Esophagus (tissue), 2 donors: ENCODE data around the gene CEP104. TPM values are rescaled to one million over a fixed set of nuclear protein-coding genes. Genes with fewer than 3 reads are reported as not detected.
"Not testable (repeated sequence)": the region's sequence is repeated elsewhere in the genome, so short reads cannot be mapped to it uniquely, and the experiment has no call there.

Experiments used
- H3K27ac ChIP-seq, 2 donors: one replicate each; pipeline ENCODE4 v1.5.1; 2013; ENCODE audit warnings: low read depth in 2 of 2, mild to moderate bottlenecking in 2 of 2, inconsistent platforms in 1 of 2, low read length in 1 of 2, moderate library complexity in 1 of 2
- H3K27me3 ChIP-seq, 2 donors: one replicate each; pipeline ENCODE4 v1.6.1; 2013; ENCODE audit warnings: low read length in 2 of 2, control low read depth in 1 of 2, mild to moderate bottlenecking in 1 of 2; ENCODE audit not compliant: insufficient read depth in 2 of 2, control insufficient read depth in 1 of 2
- H3K36me3 ChIP-seq, 2 donors: one replicate each; pipeline ENCODE4 v1.6.1; 2013; ENCODE audit warnings: low read length in 1 of 2; ENCODE audit not compliant: control insufficient read depth in 2 of 2, insufficient read depth in 2 of 2
- H3K4me1 ChIP-seq, 2 donors: one replicate each; pipeline ENCODE4 v1.6.1; 2013; ENCODE audit warnings: low read length in 1 of 2; ENCODE audit not compliant: control insufficient read depth in 2 of 2, insufficient read depth in 2 of 2
- H3K4me3 ChIP-seq, 2 donors: one replicate each; pipeline ENCODE4 v1.5.1; 2013; ENCODE audit warnings: low read length in 2 of 2, mild to moderate bottlenecking in 2 of 2, low read depth in 1 of 2, moderate library complexity in 1 of 2
- H3K9me3 ChIP-seq, 2 donors: one replicate each; pipeline ENCODE4 v1.6.1; 2013; ENCODE audit warnings: mild to moderate bottlenecking in 2 of 2, low read depth in 1 of 2, low read length in 1 of 2, moderate library complexity in 1 of 2; ENCODE audit not compliant: control insufficient read depth in 2 of 2, insufficient read depth in 1 of 2
- WGBS, 2 donors: extraction: QIAGEN DNeasy Blood & Tissue Kit; methylation state at CpG; one replicate each; pipeline ENCODE4 v1.1.7; 2013; 5-methylcytosine and 5-hydroxymethylcytosine counted together
- polyA plus RNA-seq, 2 donors: library from polyadenylated mRNA; stranded (reverse); fragments of 200-250 nt; gene quantifications; one replicate each; pipeline ENCODE4 v1.2.3, GENCODE V29; 2013
- donor health status: healthy with polysubstance abuse.
- donor health status: Bipolar disorder and iron deficiency.

Gene CEP104
- polyA plus RNA-seq, 2 donors = 6.6 to 7.0 TPM

- Histone ChIP-seq H3K27ac (no peak overlapping the region), H3K9me3 (no peaks in the 10 kb centered on the region), H3K4me3 (no peak overlapping the region), H3K36me3 (peaks cover 0 to 14% of the 10 kb centered on the region in 2 donors), H3K27me3 (no peaks in the 10 kb centered on the region), H3K4me1 (no peaks in the 10 kb centered on the region)
- WGBS, 2 donors = 53 to 54% methylated on average over 2 of the region's 2 CpGs
These were observed 45.5 kb downstream of the CEP104 start for GRCh38 chr1:3811595-3811911.

GRCh38 chr1:3810149-3810761 is 46.8 kb downstream of the CEP104 start:
- WGBS, 2 donors = 71 to 83% methylated on average over 9 of the region's 9 CpGs
- H3K36me3 ChIP-seq, H3K4me1 ChIP-seq, H3K9me3 ChIP-seq, H3K4me3 ChIP-seq, H3K27ac ChIP-seq, H3K27me3 ChIP-seq: not testable (repeated sequence)

GRCh38 chr1:3809680-3810079 is 47.3 kb downstream of the CEP104 start:
- no peak overlapping the region for H3K4me3 ChIP-seq
- no peaks in the 10 kb centered on the region for H3K4me1 ChIP-seq
- no peaks in the 10 kb centered on the region for H3K27me3 ChIP-seq
- H3K27ac ChIP-seq = no peak overlapping the region
- WGBS, 2 donors = 64 to 72% methylated on average over 7 of the region's 7 CpGs
- H3K36me3 ChIP-seq = peaks cover 0 to 2% of the 10 kb centered on the region in 2 donors
- H3K9me3 ChIP-seq = no peaks in the 10 kb centered on the region

- H3K4me3 ChIP-seq = no peak overlapping the region
- WGBS, 2 donors = 85 to 92% methylated on average over 4 to 5 of the region's 5 CpGs
These were observed 49.2 kb downstream of the CEP104 start for GRCh38 chr1:3807769-3808168.

GRCh38 chr1:3805038-3805437 is 52.0 kb downstream of the CEP104 start:
- WGBS, 2 donors = 75 to 84% methylated on average over 11 of the region's 11 CpGs

More at GRCh38 chr1:3807769-3808168, 49.2 kb downstream of the CEP104 start:
- Histone ChIP-seq H3K27me3 (no peaks in the 10 kb centered on the region), H3K9me3 (no peaks in the 10 kb centered on the region), H3K27ac (no peak overlapping the region), H3K4me1 (no peaks in the 10 kb centered on the region), H3K36me3 (no peaks in the 10 kb centered on the region)

GRCh38 chr1:3804627-3804944 is 52.4 kb downstream of the CEP104 start:
- not testable (repeated sequence) for H3K9me3 ChIP-seq, H3K36me3 ChIP-seq, H3K27me3 ChIP-seq, H3K27ac ChIP-seq, H3K4me3 ChIP-seq, H3K4me1 ChIP-seq
- WGBS, 2 donors = 56 to 70% methylated on average over 7 of the region's 7 CpGs

More at GRCh38 chr1:3805038-3805437, 52.0 kb downstream of the CEP104 start:
- Histone ChIP-seq H3K36me3 (no peaks in the 10 kb centered on the region), H3K27me3 (no peaks in the 10 kb centered on the region), H3K27ac (no peak overlapping the region), H3K4me3 (no peak overlapping the region), H3K4me1 (no peaks in the 10 kb centered on the region), H3K9me3 (no peaks in the 10 kb centered on the region)

GRCh38 chr1:3803905-3804626 is 52.9 kb downstream of the CEP104 start:
- no peaks in the 10 kb centered on the region for H3K9me3 ChIP-seq
- 61 to 69% methylated on average over 19 of the region's 19 CpGs for WGBS, 2 donors
- H3K4me1 ChIP-seq = no peaks in the 10 kb centered on the region
- H3K27ac ChIP-seq = no peak overlapping the region
- H3K36me3 ChIP-seq = no peaks in the 10 kb centered on the region
- H3K4me3 ChIP-seq = no peak overlapping the region
- H3K27me3 ChIP-seq = no peaks in the 10 kb centered on the region

GRCh38 chr1:3800795-3801194 is 56.2 kb downstream of the CEP104 start:
- not testable (repeated sequence) for H3K4me1 ChIP-seq, H3K4me3 ChIP-seq, H3K36me3 ChIP-seq, H3K27me3 ChIP-seq, H3K27ac ChIP-seq, H3K9me3 ChIP-seq
- WGBS, 2 donors = 70 to 82% methylated on average over 3 of the region's 3 CpGs

- no peaks in the 10 kb centered on the region for H3K36me3 ChIP-seq
- H3K4me3 ChIP-seq = no peak overlapping the region
- H3K9me3 ChIP-seq = peaks cover 0 to 3% of the 10 kb centered on the region in 2 donors
- WGBS, 2 donors = 82 to 86% methylated on average over 10 to 11 of the region's 11 CpGs
- no peak overlapping the region for H3K27ac ChIP-seq
- no peaks in the 10 kb centered on the region for H3K27me3 ChIP-seq
- H3K4me1 ChIP-seq = peaks cover 1 to 6% of the 10 kb centered on the region in 2 donors
These were observed 56.9 kb downstream of the CEP104 start for GRCh38 chr1:3799976-3800685.
